HG03175 (cell line): ENCODE data around the gene CELF1.

Source experiments
- ATAC-seq: cut with Tn5 transposase; IDR thresholded peaks from one replicate; pipeline ENCODE4 v1.9.1; 2021; ENCODE audit warnings: mild to moderate bottlenecking, moderate library complexity; ENCODE audit not compliant: unreplicated experiment

CELF1 gene

GRCh38 chr11:47552566-47553405 lies at the start of gene CELF1:
CELF1 (minus strand) TSS chr11:47553132; CDS start chr11:47499523, 53,609 bp downstream.
- peak; percentile 89 for ATAC-seq

GRCh38 chr11:47599902-47600301 lies 47.0 kb upstream of the CELF1 start:
- ATAC-seq: no peak

GRCh38 chr11:47595967-47596366 lies 43.0 kb upstream of the CELF1 start:
- no peak for ATAC-seq

GRCh38 chr11:47595029-47595428 lies 42.1 kb upstream of the CELF1 start:
- no peak for ATAC-seq

- no peak for ATAC-seq
Observed at GRCh38 chr11:47593934-47594855, 41.3 kb upstream of the CELF1 start, which contains the start of gene C1QTNF4. C1QTNF4 (minus strand) TSS chr11:47594411; CDS start chr11:47590810, 3,601 bp downstream.

- no peak for ATAC-seq
Observed at GRCh38 chr11:47593492-47593933, 40.6 kb upstream of the CELF1 start.

- no peak for ATAC-seq
Observed at GRCh38 chr11:47592970-47593369, 40.0 kb upstream of the CELF1 start.

GRCh38 chr11:47592251-47592650 lies 39.3 kb upstream of the CELF1 start:
- ATAC-seq: no peak

- no peak for ATAC-seq
Observed at GRCh38 chr11:47591764-47592163, 38.8 kb upstream of the CELF1 start.

GRCh38 chr11:47589977-47590861 lies 37.3 kb upstream of the CELF1 start:
- ATAC-seq: no peak

- no peak for ATAC-seq
Observed at GRCh38 chr11:47589584-47589976, 36.6 kb upstream of the CELF1 start.

GRCh38 chr11:47589118-47589517 lies 36.2 kb upstream of the CELF1 start:
- ATAC-seq: no peak

- no peak for ATAC-seq
Observed at GRCh38 chr11:47587723-47588326, 34.9 kb upstream of the CELF1 start.

- ATAC-seq: no peak
Observed at GRCh38 chr11:47587039-47587716, 34.2 kb upstream of the CELF1 start.

- no peak for ATAC-seq
Observed at GRCh38 chr11:47586098-47586855, 33.3 kb upstream of the CELF1 start, which contains the start of gene FAM180B. FAM180B (plus strand) TSS chr11:47586678; CDS start chr11:47586769, 91 bp downstream.

GRCh38 chr11:47583844-47584243 lies 30.9 kb upstream of the CELF1 start:
- no peak for ATAC-seq

- ATAC-seq: peak; percentile 89
Observed at GRCh38 chr11:47578524-47579494, 25.9 kb upstream of the CELF1 start, which contains the start of the genes KBTBD4 and NDUFS3. KBTBD4 (minus strand) TSS chr11:47578970; CDS start chr11:47578951, 19 bp downstream. NDUFS3 (plus strand) TSS chr11:47579074; CDS start chr11:47579092, 18 bp downstream.
